ENCODE results near the gene TNFSF12. TPM values are rescaled to one million over a fixed set of nuclear protein-coding genes. Genes with fewer than 3 reads are reported as not detected.

TNFSF12 gene
- total and polyA plus RNA-seq, 8 donors, result 6.1 to 199 (median 46.5) TPM

- H3K27me3 ChIP-seq, result no peaks in the 10 kb centered on the region
- H3K36me3 ChIP-seq, result peaks cover 0 to 7% (median 1%) of the 10 kb centered on the region in 4 donors
- TF ChIP-seq POLR2A (IDR thresholded peaks at IDR 0.05) (no peak), EP300 (IDR thresholded peaks at IDR 0.05) (no peak), POLR2AphosphoS5 (IDR thresholded peaks at IDR 0.05) (no peak), CTCF (IDR thresholded peaks at IDR 0.05) (no peak)
- intact Hi-C loops (cut with DNase I; ENCODE audit: low total_unique reads), result no loop called here
- H3K4me3 ChIP-seq, result peak overlapping the region in 2 of 4 donors; percentile 95 to 99
- peaks cover 42 to 66% (median 54%) of the 10 kb centered on the region in 4 donors for H3K4me1 ChIP-seq
- WGBS, 5 donors, result 21 to 39% (median 26%) methylated on average over 10 to 19 of the region's 19 CpGs
- peak overlapping the region; percentile 93 to 99 (median 97) for H3K27ac ChIP-seq
- no peaks in the 10 kb centered on the region for H3K9me3 ChIP-seq
- peak; percentile 38 to 73 for DNase-seq
These were observed 8.4 kb downstream of the TNFSF12 start for GRCh38 chr17:7557147-7557764.

DNA sequence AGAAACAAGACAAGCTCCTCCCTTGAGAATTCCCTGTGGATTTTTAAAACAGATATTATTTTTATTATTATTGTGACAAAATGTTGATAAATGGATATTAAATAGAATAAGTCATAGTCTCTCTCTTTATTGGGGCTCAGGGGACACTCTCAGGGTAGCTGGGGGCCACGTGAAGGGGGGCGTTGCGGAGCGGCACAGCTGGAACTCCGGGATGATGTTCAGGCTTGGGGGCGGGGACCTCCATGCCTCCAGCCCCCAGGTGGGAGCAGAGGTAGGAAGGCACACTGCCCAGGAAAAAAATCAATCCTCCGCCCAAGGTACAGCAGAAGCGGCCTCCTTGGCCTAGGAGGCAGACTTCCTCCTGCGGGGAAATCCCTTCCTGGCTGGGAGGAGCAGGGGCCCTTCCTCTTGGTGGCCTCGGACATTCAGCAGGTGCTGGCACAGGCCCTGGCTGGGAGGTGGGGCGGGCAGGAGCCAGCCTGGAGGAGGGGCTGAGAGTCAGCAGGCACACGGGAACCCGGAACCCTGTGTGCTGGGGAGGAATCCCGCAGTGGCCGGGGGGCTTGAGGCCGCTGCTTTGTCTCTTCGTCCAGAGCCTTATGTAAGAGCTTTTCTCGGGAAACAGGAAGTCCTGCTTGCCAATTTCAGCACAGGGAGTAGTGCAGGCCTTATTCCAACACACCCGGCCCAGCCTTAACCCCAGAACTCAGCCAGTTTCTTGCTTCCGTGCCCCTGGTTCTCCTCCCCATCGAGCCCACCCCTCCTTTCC lies 9.1 kb downstream of the TNFSF12 start:
- peaks cover 49 to 69% (median 61%) of the 10 kb centered on the region in 4 donors for H3K4me1 ChIP-seq
- intact Hi-C loops (cut with DNase I; ENCODE audit: low total_unique reads), result no loop called here

DNA sequence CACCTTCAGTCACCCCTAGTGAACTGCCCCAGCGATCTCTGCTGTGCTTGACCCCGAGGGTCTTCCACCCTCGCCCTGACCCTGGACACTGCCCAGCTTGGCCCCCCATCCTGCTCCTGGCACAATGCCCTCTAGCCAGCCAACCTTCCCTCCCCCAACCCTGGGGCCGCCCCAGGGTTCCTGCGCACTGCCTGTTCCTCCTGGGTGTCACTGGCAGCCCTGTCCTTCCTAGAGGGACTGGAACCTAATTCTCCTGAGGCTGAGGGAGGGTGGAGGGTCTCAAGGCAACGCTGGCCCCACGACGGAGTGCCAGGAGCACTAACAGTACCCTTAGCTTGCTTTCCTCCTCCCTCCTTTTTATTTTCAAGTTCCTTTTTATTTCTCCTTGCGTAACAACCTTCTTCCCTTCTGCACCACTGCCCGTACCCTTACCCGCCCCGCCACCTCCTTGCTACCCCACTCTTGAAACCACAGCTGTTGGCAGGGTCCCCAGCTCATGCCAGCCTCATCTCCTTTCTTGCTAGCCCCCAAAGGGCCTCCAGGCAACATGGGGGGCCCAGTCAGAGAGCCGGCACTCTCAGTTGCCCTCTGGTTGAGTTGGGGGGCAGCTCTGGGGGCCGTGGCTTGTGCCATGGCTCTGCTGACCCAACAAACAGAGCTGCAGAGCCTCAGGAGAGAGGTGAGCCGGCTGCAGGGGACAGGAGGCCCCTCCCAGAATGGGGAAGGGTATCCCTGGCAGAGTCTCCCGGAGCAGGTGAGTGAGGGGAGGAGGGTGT lies 9.9 kb downstream of the TNFSF12 start, which contains the start of gene TNFSF13:
Gene TNFSF13 (plus strand): TSS at position 207 of the 776 bp plus-strand sequence. CDS start 290 bp downstream, at position 497.
- peaks cover 6 to 11% (median 9%) of the 10 kb centered on the region in 4 donors for H3K36me3 ChIP-seq
- H3K27me3 ChIP-seq, result no peaks in the 10 kb centered on the region
- DNase-seq, result peak in 1 of 2 donors; percentile 73
- intact Hi-C loops (cut with DNase I; ENCODE audit: low total_unique reads), result no loop called here
- no peaks in the 10 kb centered on the region for H3K9me3 ChIP-seq
- peaks cover 53 to 73% (median 67%) of the 10 kb centered on the region in 4 donors for H3K4me1 ChIP-seq
- peak within 1 kb of the TSS; percentile 93 to 99 (median 97) for H3K27ac ChIP-seq
- peak within 1 kb of the TSS; percentile 67 to 99 (median 96) for H3K4me3 ChIP-seq
- no peak for TF ChIP-seq CTCF (IDR thresholded peaks at IDR 0.05)
- TF ChIP-seq POLR2AphosphoS5 (IDR thresholded peaks at IDR 0.05), result peak in 1 of 3 donors; percentile 50
- no peak for TF ChIP-seq POLR2A (IDR thresholded peaks at IDR 0.05)
- TF ChIP-seq EP300 (IDR thresholded peaks at IDR 0.05), result no peak
- 12 to 18% (median 17%) methylated on average over 15 to 16 of the region's 16 CpGs for WGBS, 5 donors

More for the DNA sequence above, 9.1 kb downstream of the TNFSF12 start:
- Histone ChIP-seq H3K9me3 (no peaks in the 10 kb centered on the region), H3K27me3 (no peaks in the 10 kb centered on the region), H3K36me3 (peaks cover 0 to 7% (median 1%) of the 10 kb centered on the region in 4 donors), H3K27ac (peak overlapping the region; percentile 93 to 99 (median 97)), H3K4me3 (peak overlapping the region; percentile 67 to 99 (median 96))
- TF ChIP-seq POLR2A (IDR thresholded peaks at IDR 0.05) (peak in 1 of 4 donors; percentile 77), POLR2AphosphoS5 (IDR thresholded peaks at IDR 0.05) (peak; percentile 74 to 95 (median 90)), EP300 (IDR thresholded peaks at IDR 0.05) (no peak), CTCF (IDR thresholded peaks at IDR 0.05) (no peak)
- WGBS, 5 donors, result 4 to 12% (median 8%) methylated on average over 20 to 21 of the region's 21 CpGs
- DNase-seq, result peak; percentile 95 to 96

All from stomach (tissue), 9 donors.